T1000 (cell line): ENCODE data around the gene FAM53A.
"Not testable (repeated sequence)": the region's sequence is repeated elsewhere in the genome, so short reads cannot be mapped to it uniquely, and the experiment has no call there.

ENCODE experiments used
- DNase-seq: peaks from one replicate; lab custom pipeline; 2025; ENCODE audit warnings: mixed read lengths; lab: John Stamatoyannopoulos, UW

The FAM53A gene

GRCh38 chr4:1622956-1623355, 61.2 kb downstream of the FAM53A start:
- no peak for DNase-seq

- DNase-seq: no peak
Measured at GRCh38 chr4:1622238-1622637, 61.9 kb downstream of the FAM53A start.

GRCh38 chr4:1621526-1621925, 62.6 kb downstream of the FAM53A start:
- DNase-seq: no peak

GRCh38 chr4:1619151-1619672, 64.9 kb downstream of the FAM53A start:
- DNase-seq: no peak

GRCh38 chr4:1618438-1618837, 65.7 kb downstream of the FAM53A start:
- DNase-seq: no peak

- DNase-seq: no peak
Measured at GRCh38 chr4:1616557-1616930, 67.6 kb downstream of the FAM53A start.

- no peak for DNase-seq
Measured at GRCh38 chr4:1615786-1616556, 68.1 kb downstream of the FAM53A start.

- DNase-seq: no peak
Measured at GRCh38 chr4:1614854-1615595, 69.1 kb downstream of the FAM53A start.

GRCh38 chr4:1614502-1614853, 69.6 kb downstream of the FAM53A start:
- no peak for DNase-seq

- DNase-seq: no peak
Measured at GRCh38 chr4:1614049-1614448, 70.1 kb downstream of the FAM53A start.

- DNase-seq: no peak
Measured at GRCh38 chr4:1613099-1613495, 71.0 kb downstream of the FAM53A start.

- no peak for DNase-seq
Measured at GRCh38 chr4:1612278-1613098, 71.6 kb downstream of the FAM53A start.

- DNase-seq: no peak
Measured at GRCh38 chr4:1611501-1611870, 72.6 kb downstream of the FAM53A start.

GRCh38 chr4:1610791-1611500, 73.2 kb downstream of the FAM53A start:
- DNase-seq: no peak

- DNase-seq: no peak
Measured at GRCh38 chr4:1609901-1610790, 74.0 kb downstream of the FAM53A start.

- no peak for DNase-seq
Measured at GRCh38 chr4:1608821-1609500, 75.2 kb downstream of the FAM53A start.

GRCh38 chr4:1608196-1608820, 75.8 kb downstream of the FAM53A start:
- DNase-seq: no peak

- DNase-seq: not testable (repeated sequence)
Measured at GRCh38 chr4:1607436-1608195, 76.5 kb downstream of the FAM53A start.

GRCh38 chr4:1604706-1605205, 79.4 kb downstream of the FAM53A start:
- DNase-seq: no peak
